Measurements from ENCODE around the gene SPR. TPM values are rescaled to one million over a fixed set of nuclear protein-coding genes. Genes with fewer than 3 reads are reported as not detected.
A peak's percentile ranks its signal among the peaks of the same experiment; 100 is the strongest.

The SPR gene
- total RNA-seq, 1 donor from 2014 or later = 7.1 TPM

DNA sequence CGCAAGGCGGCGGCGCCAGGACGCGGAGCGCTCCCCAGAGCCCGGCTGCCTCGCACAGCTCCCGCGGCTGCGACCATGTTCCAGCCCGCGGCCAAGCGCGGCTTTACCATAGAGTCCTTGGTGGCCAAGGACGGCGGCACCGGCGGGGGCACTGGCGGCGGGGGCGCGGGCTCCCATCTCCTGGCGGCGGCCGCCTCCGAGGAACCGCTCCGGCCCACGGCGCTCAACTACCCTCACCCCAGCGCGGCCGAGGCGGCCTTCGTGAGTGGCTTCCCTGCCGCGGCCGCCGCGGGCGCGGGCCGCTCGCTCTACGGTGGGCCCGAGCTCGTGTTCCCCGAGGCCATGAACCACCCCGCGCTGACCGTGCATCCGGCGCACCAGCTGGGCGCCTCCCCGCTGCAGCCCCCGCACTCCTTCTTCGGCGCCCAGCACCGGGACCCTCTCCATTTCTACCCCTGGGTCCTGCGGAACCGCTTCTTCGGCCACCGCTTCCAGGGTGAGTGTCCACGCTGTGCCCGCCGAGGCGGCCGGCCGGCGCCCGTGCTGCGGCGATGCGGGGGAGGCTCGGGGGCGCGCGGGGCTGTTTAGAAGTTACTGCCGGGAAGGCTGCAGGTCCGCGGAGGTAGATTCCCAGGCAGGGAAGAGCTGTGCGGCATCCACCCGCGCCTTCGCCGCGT lies 30.8 kb downstream of the SPR start:
- Mint-ChIP-seq H3K9me3 (ENCODE audit: unreplicated experiment) (no peaks in the 10 kb centered on the region), H3K27me3 (ENCODE audit: unreplicated experiment) (peaks cover 79% of the 10 kb centered on the region), H3K27ac (ENCODE audit: unreplicated experiment) (no peak overlapping the region), H3K36me3 (ENCODE audit: unreplicated experiment) (no peaks in the 10 kb centered on the region), H3K4me1 (ENCODE audit: unreplicated experiment) (peaks cover 28% of the 10 kb centered on the region), H3K4me3 (ENCODE audit: unreplicated experiment) (no peak overlapping the region)
- TF ChIP-seq, protein P1, sequence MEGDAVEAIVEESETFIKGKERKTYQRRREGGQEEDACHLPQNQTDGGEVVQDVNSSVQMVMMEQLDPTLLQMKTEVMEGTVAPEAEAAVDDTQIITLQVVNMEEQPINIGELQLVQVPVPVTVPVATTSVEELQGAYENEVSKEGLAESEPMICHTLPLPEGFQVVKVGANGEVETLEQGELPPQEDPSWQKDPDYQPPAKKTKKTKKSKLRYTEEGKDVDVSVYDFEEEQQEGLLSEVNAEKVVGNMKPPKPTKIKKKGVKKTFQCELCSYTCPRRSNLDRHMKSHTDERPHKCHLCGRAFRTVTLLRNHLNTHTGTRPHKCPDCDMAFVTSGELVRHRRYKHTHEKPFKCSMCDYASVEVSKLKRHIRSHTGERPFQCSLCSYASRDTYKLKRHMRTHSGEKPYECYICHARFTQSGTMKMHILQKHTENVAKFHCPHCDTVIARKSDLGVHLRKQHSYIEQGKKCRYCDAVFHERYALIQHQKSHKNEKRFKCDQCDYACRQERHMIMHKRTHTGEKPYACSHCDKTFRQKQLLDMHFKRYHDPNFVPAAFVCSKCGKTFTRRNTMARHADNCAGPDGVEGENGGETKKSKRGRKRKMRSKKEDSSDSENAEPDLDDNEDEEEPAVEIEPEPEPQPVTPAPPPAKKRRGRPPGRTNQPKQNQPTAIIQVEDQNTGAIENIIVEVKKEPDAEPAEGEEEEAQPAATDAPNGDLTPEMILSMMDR (IDR thresholded peaks at IDR 0.05) = no peak
- DNase-seq (ENCODE audit: extremely low spot score, unreplicated experiment) = peak; percentile 82

DNA sequence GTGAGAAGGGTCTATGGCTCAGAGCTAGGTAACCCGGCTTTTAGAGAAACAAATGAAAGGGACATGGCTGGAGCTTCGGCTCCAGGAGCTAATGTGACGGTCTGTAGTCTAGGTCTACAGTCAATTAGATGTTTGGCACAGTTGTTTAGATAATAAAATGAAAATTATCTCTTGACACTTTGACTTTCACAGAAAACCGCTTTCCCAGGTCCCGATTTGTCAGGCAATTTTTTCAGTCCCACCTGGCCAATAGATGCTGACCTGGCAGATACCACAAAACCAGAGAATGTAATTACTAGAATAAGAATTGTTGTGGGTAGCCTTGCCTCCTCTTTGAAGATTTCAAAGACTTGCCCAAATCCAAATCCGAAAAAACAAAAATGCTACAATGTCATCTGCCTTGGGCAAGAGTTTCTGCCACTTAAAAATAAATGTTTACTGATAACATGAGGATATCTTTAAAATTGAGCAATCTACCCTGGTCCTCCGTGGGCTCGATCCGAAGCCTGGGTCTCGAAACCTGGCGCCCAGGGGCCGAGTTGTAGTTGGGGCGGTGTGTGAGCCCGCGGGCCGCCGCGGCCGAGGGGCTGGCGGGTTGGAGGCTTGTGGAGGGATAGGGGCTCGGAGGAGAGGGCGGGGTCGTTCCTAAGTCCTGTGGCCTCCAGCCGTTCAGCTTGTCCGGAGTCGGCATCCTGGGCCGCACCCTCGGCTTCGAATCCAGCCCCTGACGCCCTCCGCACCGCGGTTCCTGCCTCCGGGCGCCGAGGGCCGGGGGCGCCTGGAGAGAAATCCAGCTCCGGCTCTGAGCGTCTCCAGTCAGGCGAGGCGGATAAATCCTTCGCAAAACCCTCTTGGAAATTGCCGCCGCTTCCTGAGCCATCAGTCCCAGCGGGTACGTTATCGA lies 32.5 kb downstream of the SPR start:
- peak; percentile 77 for DNase-seq (ENCODE audit: extremely low spot score, unreplicated experiment)
- peaks cover 73% of the 10 kb centered on the region for H3K27me3 Mint-ChIP-seq (ENCODE audit: unreplicated experiment)

DNA sequence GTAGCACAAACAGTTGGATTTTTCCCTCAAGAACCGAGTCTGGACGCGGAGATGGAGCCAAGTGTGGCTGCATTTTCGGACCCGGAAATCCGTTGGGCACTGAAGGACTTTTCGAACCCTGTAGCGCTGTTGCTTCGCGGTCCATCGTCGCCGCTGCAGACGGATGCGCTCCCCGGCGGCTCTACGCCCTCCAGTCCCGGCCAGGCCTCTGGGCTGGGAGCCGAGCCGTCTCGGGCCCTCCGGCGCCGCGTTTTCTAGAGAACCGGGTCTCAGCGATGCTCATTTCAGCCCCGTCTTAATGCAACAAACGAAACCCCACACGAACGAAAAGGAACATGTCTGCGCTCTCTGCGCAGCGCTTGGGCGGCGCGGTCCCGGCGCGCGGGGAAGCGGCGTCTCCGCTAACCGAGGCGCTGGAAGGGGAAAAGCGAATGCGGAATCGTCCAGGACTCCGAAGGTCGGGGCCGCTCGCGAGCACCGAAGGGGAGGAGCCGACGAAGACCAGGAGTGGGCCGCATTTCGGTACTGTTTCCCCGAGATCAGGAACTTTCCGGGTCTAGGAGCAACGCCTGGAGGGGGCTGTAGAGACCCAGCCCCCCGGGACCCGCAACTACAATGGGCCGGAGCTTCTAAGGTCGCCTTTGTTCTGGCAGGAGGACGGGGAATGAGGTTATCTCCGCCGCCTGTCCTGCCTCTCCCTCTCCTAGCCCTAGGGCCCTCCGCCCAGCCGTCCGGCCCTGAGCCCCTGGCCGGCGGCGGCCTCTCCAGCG lies 33.3 kb downstream of the SPR start:
- Mint-ChIP-seq H3K4me3 (ENCODE audit: unreplicated experiment) (peak overlapping the region; percentile 65), H3K4me1 (ENCODE audit: unreplicated experiment) (peaks cover 28% of the 10 kb centered on the region), H3K27me3 (ENCODE audit: unreplicated experiment) (peaks cover 72% of the 10 kb centered on the region), H3K27ac (ENCODE audit: unreplicated experiment) (no peak overlapping the region), H3K36me3 (ENCODE audit: unreplicated experiment) (no peaks in the 10 kb centered on the region), H3K9me3 (ENCODE audit: unreplicated experiment) (no peaks in the 10 kb centered on the region)
- DNase-seq (ENCODE audit: extremely low spot score, unreplicated experiment) = peak; percentile 85
- TF ChIP-seq, protein P1 (IDR thresholded peaks at IDR 0.05) = no peak

More for the DNA sequence above, 32.5 kb downstream of the SPR start:
- H3K9me3 Mint-ChIP-seq (ENCODE audit: unreplicated experiment) = no peaks in the 10 kb centered on the region
- H3K4me1 Mint-ChIP-seq (ENCODE audit: unreplicated experiment) = peaks cover 32% of the 10 kb centered on the region
- TF ChIP-seq, protein P1 (IDR thresholded peaks at IDR 0.05) = no peak
- H3K4me3 Mint-ChIP-seq (ENCODE audit: unreplicated experiment) = peak overlapping the region; percentile 65
- H3K27ac Mint-ChIP-seq (ENCODE audit: unreplicated experiment) = no peak overlapping the region
- no peaks in the 10 kb centered on the region for H3K36me3 Mint-ChIP-seq (ENCODE audit: unreplicated experiment)

DNA sequence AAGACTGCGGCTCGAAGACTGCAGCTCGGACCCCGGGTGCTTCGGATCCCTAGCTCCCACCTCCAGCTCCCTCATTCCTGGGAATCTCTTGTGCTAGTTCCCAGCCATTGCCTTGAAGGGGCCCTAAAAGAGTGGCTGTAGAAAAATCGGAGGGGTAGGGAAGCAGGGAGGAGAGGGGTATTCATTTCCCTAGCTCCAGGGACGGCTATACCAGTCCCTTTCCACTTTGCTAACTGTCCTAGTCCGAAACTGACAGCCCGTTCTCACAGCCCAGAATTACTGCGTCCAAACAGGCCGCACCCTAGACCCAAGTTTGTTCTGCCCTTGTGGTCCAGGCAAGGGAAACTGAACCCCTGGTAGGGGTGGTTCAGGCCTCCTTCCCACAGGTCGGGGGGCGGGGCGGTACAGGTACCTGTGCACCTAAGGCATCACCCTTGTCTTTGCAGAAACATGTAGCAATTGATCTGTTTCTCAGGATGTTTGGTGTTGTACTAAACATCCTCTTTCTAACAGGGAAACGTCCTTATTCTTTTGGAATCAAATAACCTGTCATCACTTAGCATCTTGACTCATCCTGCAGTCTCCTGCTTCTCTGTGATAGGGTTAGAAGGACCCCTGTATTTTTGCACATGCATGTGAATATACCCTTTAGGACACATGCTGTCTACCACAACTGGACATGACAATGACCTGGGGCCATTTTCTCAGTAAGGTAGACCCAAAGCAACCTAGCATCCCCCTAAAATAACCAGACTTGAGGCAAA lies 34.1 kb downstream of the SPR start:
- H3K27ac Mint-ChIP-seq (ENCODE audit: unreplicated experiment) = no peak overlapping the region
- H3K4me1 Mint-ChIP-seq (ENCODE audit: unreplicated experiment) = peaks cover 25% of the 10 kb centered on the region
- no peaks in the 10 kb centered on the region for H3K9me3 Mint-ChIP-seq (ENCODE audit: unreplicated experiment)
- no peaks in the 10 kb centered on the region for H3K36me3 Mint-ChIP-seq (ENCODE audit: unreplicated experiment)
- TF ChIP-seq, protein P1 (IDR thresholded peaks at IDR 0.05) = no peak
- H3K4me3 Mint-ChIP-seq (ENCODE audit: unreplicated experiment) = no peak overlapping the region
- peak; percentile 73 for DNase-seq (ENCODE audit: extremely low spot score, unreplicated experiment)
- H3K27me3 Mint-ChIP-seq (ENCODE audit: unreplicated experiment) = peaks cover 72% of the 10 kb centered on the region
